Stimulated activated CD8-positive, alpha-beta memory T cell treated with anti-CD3 and anti-CD28 coated beads, Interleukin-12 subunit alpha, Interleukin-12 subunit beta, amount 100 ng/mL, for 4 hours (primary cell): ENCODE results near the gene PCDH18.
"Not testable (repeated sequence)": the region's sequence is repeated elsewhere in the genome, so short reads cannot be mapped to it uniquely, and the experiment has no call there.

ENCODE experiments used
- DNase-seq: peaks from one replicate; pipeline ENCODE4 v3.0.0-alpha.2; 2020; ENCODE audit warnings: low read depth

PCDH18 gene

GRCh38 chr4:137531986-137532868, at the start of gene PCDH18:
PCDH18 (minus strand) TSS chr4:137532494; CDS start chr4:137532088, 406 bp downstream.
- no peak for DNase-seq

- no peak for DNase-seq
Measured at GRCh38 chr4:137576446-137576845, 44.2 kb upstream of the PCDH18 start.

DNA sequence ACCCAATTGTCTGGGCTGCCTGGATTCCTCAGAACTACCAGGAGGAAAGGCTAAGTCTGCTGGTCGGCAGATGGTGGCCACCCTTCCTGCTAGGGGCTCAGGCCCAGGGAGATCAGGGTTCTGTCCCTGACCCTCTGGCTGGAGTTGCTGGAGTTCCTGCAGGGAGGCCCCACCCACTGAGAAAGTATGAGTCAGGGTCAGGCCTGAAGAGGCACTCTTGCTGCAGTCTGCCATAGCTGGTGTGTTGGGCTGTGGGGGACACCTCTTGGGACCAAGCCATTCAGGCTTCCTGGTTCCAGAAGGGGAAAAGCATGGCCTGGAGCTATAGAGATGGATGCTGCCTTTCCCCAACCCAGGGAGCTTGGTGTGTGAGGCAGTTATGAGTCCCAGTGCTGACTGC, 40.4 kb upstream of the PCDH18 start:
- no peak for DNase-seq

- DNase-seq, result no peak
Measured at GRCh38 chr4:137572163-137572562, 39.9 kb upstream of the PCDH18 start.

DNA sequence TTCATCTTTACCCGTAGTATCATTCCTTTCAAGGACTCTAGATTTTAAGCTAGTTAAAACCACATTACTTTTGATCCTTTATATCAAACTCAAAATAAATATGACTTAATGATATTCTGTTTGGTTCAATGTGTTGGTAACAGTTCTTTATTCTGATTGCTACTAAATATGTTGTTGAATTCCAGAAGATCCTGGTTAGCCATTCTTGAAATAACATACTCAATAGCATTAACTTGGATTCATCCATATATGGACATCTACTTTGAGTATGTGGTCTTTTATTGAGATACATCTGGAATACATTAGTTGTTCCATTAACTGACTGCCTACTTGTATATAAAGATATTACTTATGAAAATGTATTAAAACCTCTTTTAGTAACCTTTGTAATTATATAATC, 27.5 kb upstream of the PCDH18 start:
- DNase-seq, result no peak

GRCh38 chr4:137558951-137559350, 26.7 kb upstream of the PCDH18 start:
- DNase-seq, result no peak

- DNase-seq, result no peak
Measured at GRCh38 chr4:137545461-137545861, 13.2 kb upstream of the PCDH18 start.

DNA sequence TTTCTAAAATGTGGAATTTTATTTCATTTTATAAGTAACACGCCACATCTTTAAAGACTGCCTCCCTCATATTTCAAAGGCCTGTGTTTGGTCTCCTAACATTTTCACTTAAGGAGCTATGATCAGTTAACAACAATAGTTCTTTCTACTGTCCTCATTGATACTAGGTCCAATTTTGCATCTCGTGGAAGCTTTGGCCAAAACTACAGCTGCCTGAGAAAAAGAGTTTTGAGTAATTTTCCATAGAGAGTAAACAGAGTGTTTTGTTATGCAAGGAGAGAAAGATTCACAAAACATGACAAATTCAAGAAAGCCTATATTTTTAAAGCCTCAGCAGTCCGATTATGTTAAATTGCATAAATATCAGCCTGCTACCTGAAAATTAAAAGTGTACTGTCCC, 11.4 kb upstream of the PCDH18 start:
- DNase-seq, result no peak

- DNase-seq, result no peak
Measured at GRCh38 chr4:137543198-137543597, 10.9 kb upstream of the PCDH18 start.

DNA sequence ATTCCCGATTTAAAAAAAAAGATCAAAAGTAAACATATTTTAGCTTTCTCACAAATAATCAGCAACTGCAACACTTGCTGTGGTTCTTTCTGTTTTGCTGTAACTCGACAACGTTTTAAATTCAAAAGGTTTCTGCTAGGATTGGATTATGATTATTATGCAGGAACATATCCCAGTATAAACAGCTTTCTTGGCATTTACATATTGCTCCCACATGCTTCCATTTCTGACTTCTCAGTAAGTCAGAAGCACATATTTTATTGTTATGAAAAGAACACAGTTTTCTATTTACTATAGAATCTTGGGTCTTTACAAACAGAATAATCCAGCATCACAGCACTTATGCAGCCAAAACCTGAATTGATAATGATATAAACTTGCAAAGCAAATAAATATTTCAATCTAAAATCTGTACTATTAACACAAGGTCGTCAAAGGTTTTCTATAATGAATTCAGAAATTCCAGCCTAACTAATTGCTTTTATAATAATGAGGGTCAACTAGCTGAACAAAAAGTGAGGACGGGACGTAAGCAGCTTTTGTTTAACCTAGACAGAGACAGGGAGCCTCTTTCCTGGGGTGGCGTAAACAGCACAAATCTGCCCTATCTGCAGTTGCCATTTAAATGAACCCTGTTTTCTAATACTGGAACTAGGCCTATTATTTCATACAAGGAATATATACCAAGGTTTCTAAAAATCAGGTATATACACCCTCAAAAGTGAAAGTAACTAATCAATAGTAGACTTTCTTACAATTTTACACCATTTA, 9.8 kb upstream of the PCDH18 start:
- no peak for DNase-seq

- no peak for DNase-seq
Measured at GRCh38 chr4:137541181-137541580, 8.9 kb upstream of the PCDH18 start.

DNA sequence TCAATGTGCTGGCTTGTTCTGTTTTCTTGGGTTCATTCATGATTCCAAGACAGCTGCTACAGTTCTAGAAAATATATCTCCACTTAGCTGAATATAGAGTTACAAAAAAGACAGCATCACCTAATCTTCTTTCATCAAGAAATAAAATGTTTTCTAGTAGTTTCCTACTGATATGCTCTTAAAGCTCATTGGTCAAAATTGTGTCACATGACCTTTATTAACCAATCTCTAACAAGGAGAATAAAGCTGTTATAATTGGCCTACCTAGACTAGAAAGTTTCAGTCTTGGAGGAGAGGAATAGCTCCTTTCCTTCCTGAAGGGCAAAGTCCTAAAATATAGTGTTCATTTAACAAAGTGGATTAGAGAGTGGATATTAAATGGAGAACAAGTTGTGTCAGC, 8.1 kb upstream of the PCDH18 start:
- no peak for DNase-seq

DNA sequence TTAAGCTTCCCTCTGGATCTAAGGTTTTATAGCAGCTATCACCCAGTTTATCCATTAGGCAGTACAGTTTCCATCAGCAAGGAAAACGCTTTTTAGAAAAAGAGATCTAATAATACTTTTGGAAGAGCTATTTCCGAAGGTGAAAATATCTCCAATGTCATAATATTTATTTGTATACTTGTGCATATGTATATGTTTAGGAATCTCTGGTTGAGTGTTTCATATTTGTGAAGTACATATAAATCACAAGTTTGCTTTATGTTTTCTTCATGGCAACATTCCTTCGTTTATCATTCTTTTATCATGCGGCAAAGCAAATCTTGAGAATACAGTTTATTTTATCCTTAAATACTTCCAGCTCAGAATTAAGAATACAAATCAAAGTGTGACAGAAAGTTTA, 6.2 kb upstream of the PCDH18 start:
- DNase-seq, result no peak

DNA sequence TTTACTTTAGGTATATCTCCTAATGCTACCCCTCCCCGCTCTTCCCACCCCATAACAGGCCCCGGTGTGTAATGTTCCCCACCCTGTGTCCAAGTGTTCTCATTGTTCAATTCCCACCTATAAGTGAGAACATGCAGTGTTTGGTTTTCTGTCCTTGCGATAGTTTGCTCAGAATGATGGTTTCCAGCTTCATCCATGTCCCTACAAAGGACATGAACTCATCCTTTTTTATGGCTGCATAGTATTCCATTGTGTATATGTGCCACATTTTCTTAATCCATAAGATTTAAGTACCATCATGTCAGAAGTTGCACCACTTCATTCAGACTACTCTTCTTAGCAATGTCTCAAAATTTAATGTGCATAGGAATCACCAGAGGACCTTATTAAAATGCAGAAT, 5.5 kb upstream of the PCDH18 start:
- DNase-seq, result not testable (repeated sequence)

- DNase-seq, result no peak
Measured at GRCh38 chr4:137536789-137537561, 4.7 kb upstream of the PCDH18 start.

DNA sequence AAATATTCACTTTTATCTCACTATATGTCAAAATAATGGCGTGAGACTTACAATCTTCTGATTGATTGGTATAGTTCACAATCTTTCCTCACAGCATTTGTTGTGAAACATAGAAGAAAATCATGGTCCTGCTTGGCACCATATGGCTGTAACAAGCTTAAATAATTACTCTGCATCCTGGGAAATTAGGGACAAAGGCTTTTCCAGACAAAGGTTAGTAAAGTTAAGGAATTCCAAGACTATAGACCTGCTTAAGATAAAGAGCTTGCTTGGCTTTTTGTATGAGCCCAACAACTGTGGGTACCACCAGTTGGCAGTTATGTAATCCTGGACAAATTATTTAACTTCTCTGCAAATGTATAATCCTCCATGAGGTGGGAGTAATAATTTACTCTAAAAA, 3.4 kb upstream of the PCDH18 start:
- DNase-seq, result no peak

DNA sequence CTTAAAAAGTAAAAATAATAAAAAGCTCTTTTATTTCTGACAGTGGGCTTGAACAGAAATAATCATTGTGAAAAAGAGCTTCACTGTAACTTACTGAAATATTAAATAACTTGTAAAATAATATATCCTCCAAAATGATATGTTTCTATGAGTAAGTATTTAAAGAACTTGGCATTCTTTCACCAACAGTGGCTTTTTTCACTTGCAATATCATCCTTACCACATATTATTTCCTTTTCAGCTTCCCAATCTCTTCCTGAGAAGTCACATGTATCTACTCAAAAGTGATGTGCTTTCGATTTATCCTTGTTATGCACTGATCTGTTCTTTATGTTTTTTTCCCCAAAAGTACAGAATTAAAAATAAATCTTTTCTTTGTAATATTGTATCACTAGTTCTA, 2.2 kb upstream of the PCDH18 start:
- no peak for DNase-seq

DNA sequence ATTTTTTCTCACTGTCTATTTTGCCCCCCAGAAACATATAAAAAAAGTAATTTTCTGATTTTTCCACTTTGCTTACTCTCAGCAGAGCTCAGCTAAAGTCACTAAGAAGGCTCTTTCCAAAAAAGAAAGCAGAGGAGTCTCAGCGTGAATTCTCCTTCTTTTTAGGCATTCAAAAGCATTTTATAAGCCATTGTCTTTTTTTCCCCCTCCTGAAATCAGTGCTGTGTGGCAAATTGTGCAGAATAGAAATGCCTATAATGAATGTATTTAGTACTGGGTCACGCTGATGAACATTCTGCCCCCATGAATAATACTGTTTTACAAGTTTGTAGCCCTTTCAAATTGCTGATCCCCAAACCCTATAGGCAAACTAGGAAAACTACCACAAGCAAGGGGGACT, 1.6 kb upstream of the PCDH18 start:
- no peak for DNase-seq

DNA sequence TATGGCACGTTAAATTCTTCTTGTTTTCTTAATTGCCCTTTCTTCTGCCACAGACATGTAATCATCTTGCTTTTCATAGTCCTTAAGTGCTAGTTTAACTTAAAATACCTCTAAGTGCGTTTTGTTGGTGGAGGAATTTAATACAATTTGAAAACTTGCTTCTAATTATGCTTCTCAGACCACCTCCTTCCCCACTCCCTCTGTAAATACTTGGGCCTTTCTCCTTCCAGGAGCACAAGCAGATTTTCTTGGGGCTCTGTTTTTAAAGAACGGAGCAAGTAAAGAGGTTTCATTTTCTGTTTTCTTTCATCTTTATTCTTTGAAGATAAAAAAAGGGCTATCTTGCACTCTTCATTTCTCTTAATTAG, 559 bp upstream of the PCDH18 start:
- DNase-seq, result no peak

GRCh38 chr4:137531168-137531985, 917 bp downstream of the PCDH18 start:
- no peak for DNase-seq

GRCh38 chr4:137530176-137530575, 2.1 kb downstream of the PCDH18 start:
- no peak for DNase-seq

- no peak for DNase-seq
Measured at GRCh38 chr4:137529432-137529831, 2.9 kb downstream of the PCDH18 start.
